HL-60 (cell line): Measurements from ENCODE around the gene ASCC1.
A peak's percentile ranks its signal among the peaks of the same experiment; 100 is the strongest.

Experiments
- DNase-seq, 2 experiments: peaks; one replicate each; pipeline ENCODE4 v3.0.0-alpha.2; 2010 to 2020; ENCODE audit warnings: low read depth in 1 of 2, low spot score in 1 of 2
- H3K27ac ChIP-seq: fragments of 250-450 bp; sonication (Bioruptor Pico); replicated peaks from 2 replicates; pipeline ENCODE4 v1.5.1; 2020; ENCODE audit warnings: mild to moderate bottlenecking, moderate library complexity
- H3K27me3 ChIP-seq: fragments of 250-450 bp; sonication (Bioruptor Pico); 2 replicates; pipeline ENCODE4 v1.5.1; 2021; ENCODE audit warnings: mild to moderate bottlenecking, moderate library complexity; ENCODE audit not compliant: insufficient read depth, poor library complexity, severe bottlenecking
- H3K4me3 ChIP-seq: replicated peaks from 2 replicates; pipeline ENCODE4 v1.5.1; 2011; ENCODE audit warnings: mild to moderate bottlenecking, control low read depth, low read length; ENCODE audit not compliant: insufficient read depth
- CTCF ChIP-seq: IDR thresholded peaks from one replicate; pipeline ENCODE4 v1.5.1; 2011; ENCODE audit warnings: low read length, control low read depth, inconsistent platforms; ENCODE audit not compliant: insufficient read depth
- GABPA ChIP-seq: IDR thresholded peaks from 2 replicates; pipeline ENCODE4 v1.6.1; 2012; ENCODE audit warnings: low read depth
- POLR2AphosphoS5 ChIP-seq: IDR thresholded peaks from 2 replicates; pipeline ENCODE4 v1.6.1; 2012; ENCODE audit warnings: low read depth
- REST ChIP-seq: IDR thresholded peaks from 2 replicates; pipeline ENCODE4 v1.6.1; 2012; ENCODE audit warnings: low read depth; ENCODE audit not compliant: insufficient replicate concordance
- SPI1 ChIP-seq: IDR thresholded peaks from 2 replicates; pipeline ENCODE4 v1.6.1; 2012; ENCODE audit warnings: low read depth, mild to moderate bottlenecking, borderline replicate concordance
- long read RNA-seq: library from polyadenylated mRNA; unstranded; transcript quantifications from one replicate; pipeline ENCODE4 v2.0.0, GENCODE V29; 2020

Gene ASCC1
- long read RNA-seq, transcript ASCC1-202 (10 exons, 2,002 nt) = major isoform, 112 of 203 reads
- long read RNA-seq, partial matches to known transcripts = 1 of 203 reads
- long read RNA-seq, other reads (novel, unspliced or antisense) = 90 of 203 reads

GRCh38 chr10:72215611-72216549 is at the start of gene ASCC1, which contains the start of gene ANAPC16:
Gene ASCC1, minus strand, starts transcription at chr10:72216276. Its CDS starts 2,978 bp downstream, at chr10:72213298.
Gene ANAPC16, plus strand, starts transcription at chr10:72216012. Its CDS starts 7,903 bp downstream, at chr10:72223915.
- no peaks in the 10 kb centered on the region for H3K27me3 ChIP-seq
- peak; percentile 85 to 89 for DNase-seq
- H3K27ac ChIP-seq = peak within 1 kb of the TSS; percentile 89
- TF ChIP-seq POLR2AphosphoS5 = peak; percentile 99
- no peak; the same call in 1 of the 2 replicates for TF ChIP-seq SPI1
- TF ChIP-seq REST = peak; percentile 56
- H3K4me3 ChIP-seq = peak within 1 kb of the TSS; percentile 84

- Histone ChIP-seq H3K27ac (no peak overlapping the region), H3K27me3 (no peaks in the 10 kb centered on the region), H3K4me3 (no peak overlapping the region)
- TF ChIP-seq REST (no peak), SPI1 (no peak), CTCF (no peak), POLR2AphosphoS5 (no peak), GABPA (no peak)
- DNase-seq = no peak
Observed at GRCh38 chr10:72265508-72265907, 49.4 kb upstream of the ASCC1 start.

GRCh38 chr10:72264536-72264935 is 48.5 kb upstream of the ASCC1 start:
- no peak overlapping the region for H3K27ac ChIP-seq
- TF ChIP-seq SPI1 (no peak), POLR2AphosphoS5 (no peak), GABPA (no peak), REST (no peak), CTCF (no peak)
- no peak overlapping the region for H3K4me3 ChIP-seq
- DNase-seq = no peak
- H3K27me3 ChIP-seq = no peaks in the 10 kb centered on the region
